GM21367 (cell line): Measurements from ENCODE around the gene IL25.

ENCODE experiments used
- ATAC-seq: cut with Tn5 transposase; IDR thresholded peaks from one replicate; pipeline ENCODE4 v1.9.1; 2021; ENCODE audit not compliant: unreplicated experiment

IL25 gene

GRCh38 chr14:23352506-23353432 is 19.8 kb upstream of the IL25 start, which contains the start of gene SLC22A17:
TSS of gene SLC22A17 (minus strand) at chr14:23352887.
- ATAC-seq, result no peak

- ATAC-seq, result no peak
These were observed 19.2 kb upstream of the IL25 start for GRCh38 chr14:23353433-23353780.

GRCh38 chr14:23354990-23355389 is 17.6 kb upstream of the IL25 start:
- no peak for ATAC-seq

- no peak for ATAC-seq
These were observed 16.7 kb upstream of the IL25 start for GRCh38 chr14:23355871-23356435.

GRCh38 chr14:23356662-23357061 is 15.9 kb upstream of the IL25 start:
- no peak for ATAC-seq

- ATAC-seq, result no peak
These were observed 15.3 kb upstream of the IL25 start for GRCh38 chr14:23357261-23357660.

GRCh38 chr14:23358042-23358441 is 14.6 kb upstream of the IL25 start:
- no peak for ATAC-seq

- ATAC-seq, result no peak
These were observed 13.9 kb upstream of the IL25 start for GRCh38 chr14:23358553-23359166.

GRCh38 chr14:23359167-23359626 is 13.4 kb upstream of the IL25 start:
- no peak for ATAC-seq

GRCh38 chr14:23359722-23360447 is 12.7 kb upstream of the IL25 start:
- no peak for ATAC-seq

- ATAC-seq, result no peak
These were observed 12.1 kb upstream of the IL25 start for GRCh38 chr14:23360496-23360895.

GRCh38 chr14:23361320-23361719 is 11.3 kb upstream of the IL25 start:
- ATAC-seq, result no peak

GRCh38 chr14:23361763-23362162 is 10.8 kb upstream of the IL25 start:
- ATAC-seq, result no peak

GRCh38 chr14:23362200-23362599 is 10.4 kb upstream of the IL25 start:
- ATAC-seq, result no peak

- ATAC-seq, result no peak
These were observed 8.2 kb upstream of the IL25 start for GRCh38 chr14:23364164-23365035.

GRCh38 chr14:23365036-23365731 is 7.4 kb upstream of the IL25 start, which contains the start of gene EFS:
TSS of gene EFS (minus strand) at chr14:23365172. CDS start at chr14:23365025, 147 bp downstream.
- no peak for ATAC-seq

GRCh38 chr14:23365732-23366425 is 6.7 kb upstream of the IL25 start:
- no peak for ATAC-seq

- no peak for ATAC-seq
These were observed 6.1 kb upstream of the IL25 start for GRCh38 chr14:23366426-23366921.

GRCh38 chr14:23370221-23370620 is 2.4 kb upstream of the IL25 start:
- ATAC-seq, result no peak
